GM12874 (cell line): Measurements from ENCODE around the gene CUL3.

Experiments
- CTCF ChIP-seq: IDR thresholded peaks from 2 replicates; pipeline ENCODE4 v1.5.1; 2011; ENCODE audit warnings: low read depth, mild to moderate bottlenecking, control low read depth, low read length, moderate library complexity; ENCODE audit not compliant: insufficient read depth

Gene CUL3

GRCh38 chr2:224469374-224469964 is 115.7 kb downstream of the CUL3 start:
- no peak for TF ChIP-seq CTCF

GRCh38 chr2:224466304-224466895 is 118.8 kb downstream of the CUL3 start:
- no peak for TF ChIP-seq CTCF

- no peak for TF ChIP-seq CTCF
Observed at GRCh38 chr2:224461391-224461790, 123.8 kb downstream of the CUL3 start.

GRCh38 chr2:224457408-224458096 is 127.6 kb downstream of the CUL3 start:
- TF ChIP-seq CTCF: no peak

GRCh38 chr2:224453892-224454291 is 131.3 kb downstream of the CUL3 start:
- TF ChIP-seq CTCF: no peak

GRCh38 chr2:224449212-224450147 is 135.7 kb downstream of the CUL3 start:
- peak; percentile 47; the same call in 1 of the 2 replicates for TF ChIP-seq CTCF

GRCh38 chr2:224448236-224448635 is 136.9 kb downstream of the CUL3 start:
- TF ChIP-seq CTCF: no peak
